Measurements from ENCODE around the gene SMCO3.

Gene SMCO3

DNA sequence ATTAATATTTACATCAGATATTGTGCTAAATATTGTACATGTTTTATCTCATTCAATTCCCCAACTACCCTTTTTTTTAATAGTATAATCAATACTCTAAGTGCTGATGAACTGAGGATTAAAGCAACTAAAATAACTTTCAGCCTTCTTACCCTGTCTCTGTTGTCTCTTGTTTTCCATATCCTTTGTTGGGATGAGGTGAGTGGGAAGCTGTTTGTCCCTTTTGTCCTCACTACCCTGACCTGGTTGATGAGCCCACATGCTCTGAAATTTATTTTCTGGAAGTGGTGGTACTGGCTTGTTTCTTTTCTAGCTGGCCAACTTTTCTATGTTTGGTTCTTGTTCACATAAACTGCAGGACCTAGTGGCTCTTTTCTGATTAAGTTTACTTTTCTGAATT is 38.9 kb upstream of the SMCO3 start (continued):
- TF ChIP-seq TSHZ2 (CRISPR knock-in tag; IDR thresholded peaks at IDR 0.05) (no peak), ZNF8 (CRISPR knock-in tag; IDR thresholded peaks at IDR 0.05) (no peak), ZNF70 (CRISPR knock-in tag; IDR thresholded peaks at IDR 0.05) (no peak), ESRRG (CRISPR knock-in tag; IDR thresholded peaks at IDR 0.05) (no peak)

DNA sequence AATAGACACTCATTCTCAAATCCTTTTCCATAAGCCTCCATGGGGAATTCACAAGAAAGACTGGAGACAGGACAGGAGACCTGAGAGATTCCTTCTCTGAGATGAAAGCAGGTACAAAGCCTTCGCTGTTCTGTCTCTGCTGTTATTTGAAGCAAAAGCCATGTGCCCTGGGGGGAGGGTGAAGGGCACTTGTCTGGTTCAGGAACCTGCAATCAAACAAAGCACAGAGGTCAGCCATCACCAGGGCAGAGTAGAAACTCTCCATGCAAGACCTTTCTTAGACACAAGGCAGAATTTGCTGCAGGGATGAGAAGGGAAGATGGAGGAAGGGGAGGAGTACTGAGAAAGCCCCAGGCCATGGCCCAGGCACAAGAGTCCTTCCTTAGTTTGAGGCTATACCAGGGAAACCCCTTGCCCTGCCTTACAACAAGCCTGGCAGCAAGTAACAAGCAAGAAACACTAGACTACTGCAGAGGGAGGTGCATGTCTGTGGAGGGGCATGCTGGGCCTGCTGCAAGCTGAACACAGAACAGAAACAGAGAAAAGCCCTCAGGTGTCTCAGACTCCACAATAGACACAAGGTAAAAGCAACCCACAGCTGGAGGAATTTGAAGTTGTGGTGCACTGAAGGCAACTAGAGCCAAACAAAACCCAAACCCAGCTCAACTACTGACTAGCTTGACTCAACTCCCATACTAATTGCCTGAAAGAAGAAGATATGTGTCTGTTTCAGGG is 37.1 kb upstream of the SMCO3 start:
- no peak for TF ChIP-seq TCF4 (CRISPR knock-in tag; IDR thresholded peaks at IDR 0.05; ENCODE audit: borderline replicate concordance)
- TF ChIP-seq ARNTL (CRISPR knock-in tag; IDR thresholded peaks at IDR 0.05; ENCODE audit: borderline replicate concordance, low read depth) = no peak
- no peak for TF ChIP-seq PATZ1 (CRISPR knock-in tag; IDR thresholded peaks at IDR 0.05; ENCODE audit: borderline replicate concordance)
- TF ChIP-seq CSRNP3 (CRISPR knock-in tag; IDR thresholded peaks at IDR 0.05) = no peak
- TF ChIP-seq TOX (CRISPR knock-in tag; IDR thresholded peaks at IDR 0.05; ENCODE audit: borderline replicate concordance) = no peak
- TF ChIP-seq ZC3H10 (CRISPR knock-in tag; IDR thresholded peaks at IDR 0.05) = no peak
- TF ChIP-seq PPARA (CRISPR knock-in tag; IDR thresholded peaks at IDR 0.05; ENCODE audit: borderline replicate concordance) = no peak
- TF ChIP-seq ZFP3 (CRISPR knock-in tag; IDR thresholded peaks at IDR 0.05) = no peak
- no peak for TF ChIP-seq RARB (CRISPR knock-in tag; IDR thresholded peaks at IDR 0.05)
- TF ChIP-seq BACH2 (CRISPR knock-in tag; IDR thresholded peaks at IDR 0.05; ENCODE audit: borderline replicate concordance) = no peak
- no peak for TF ChIP-seq ESRRG (CRISPR knock-in tag; IDR thresholded peaks at IDR 0.05)
- TF ChIP-seq ISL1 (CRISPR knock-in tag; IDR thresholded peaks at IDR 0.05) = no peak
- no peak for TF ChIP-seq GLIS3 (CRISPR knock-in tag; IDR thresholded peaks at IDR 0.05)
- TF ChIP-seq ZNF565 (CRISPR knock-in tag; conservative IDR thresholded peaks at IDR 0.05; ENCODE audit: low read depth) = no peak
- no peak for TF ChIP-seq CREB5 (CRISPR knock-in tag; IDR thresholded peaks at IDR 0.05; ENCODE audit: low read depth)
- no peak for TF ChIP-seq ZFP30 (CRISPR knock-in tag; IDR thresholded peaks at IDR 0.05)
- TF ChIP-seq, protein P1, sequence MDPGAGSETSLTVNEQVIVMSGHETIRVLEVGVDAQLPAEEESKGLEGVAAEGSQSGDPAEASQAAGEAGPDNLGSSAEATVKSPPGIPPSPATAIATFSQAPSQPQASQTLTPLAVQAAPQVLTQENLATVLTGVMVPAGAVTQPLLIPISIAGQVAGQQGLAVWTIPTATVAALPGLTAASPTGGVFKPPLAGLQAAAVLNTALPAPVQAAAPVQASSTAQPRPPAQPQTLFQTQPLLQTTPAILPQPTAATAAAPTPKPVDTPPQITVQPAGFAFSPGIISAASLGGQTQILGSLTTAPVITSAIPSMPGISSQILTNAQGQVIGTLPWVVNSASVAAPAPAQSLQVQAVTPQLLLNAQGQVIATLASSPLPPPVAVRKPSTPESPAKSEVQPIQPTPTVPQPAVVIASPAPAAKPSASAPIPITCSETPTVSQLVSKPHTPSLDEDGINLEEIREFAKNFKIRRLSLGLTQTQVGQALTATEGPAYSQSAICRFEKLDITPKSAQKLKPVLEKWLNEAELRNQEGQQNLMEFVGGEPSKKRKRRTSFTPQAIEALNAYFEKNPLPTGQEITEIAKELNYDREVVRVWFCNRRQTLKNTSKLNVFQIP (CRISPR knock-in tag; IDR thresholded peaks at IDR 0.05; ENCODE audit: borderline replicate concordance, low read depth) = no peak
- no peak for TF ChIP-seq ZNF8 (CRISPR knock-in tag; IDR thresholded peaks at IDR 0.05)
- TF ChIP-seq TSHZ2 (CRISPR knock-in tag; IDR thresholded peaks at IDR 0.05) = no peak
- ATAC-seq = no peak
